ENCODE results near the gene SH3TC1.

The SH3TC1 gene

GRCh38 chr4:8267077-8267476 is 68.0 kb downstream of the SH3TC1 start:
- DNase-seq: no peak

DNA sequence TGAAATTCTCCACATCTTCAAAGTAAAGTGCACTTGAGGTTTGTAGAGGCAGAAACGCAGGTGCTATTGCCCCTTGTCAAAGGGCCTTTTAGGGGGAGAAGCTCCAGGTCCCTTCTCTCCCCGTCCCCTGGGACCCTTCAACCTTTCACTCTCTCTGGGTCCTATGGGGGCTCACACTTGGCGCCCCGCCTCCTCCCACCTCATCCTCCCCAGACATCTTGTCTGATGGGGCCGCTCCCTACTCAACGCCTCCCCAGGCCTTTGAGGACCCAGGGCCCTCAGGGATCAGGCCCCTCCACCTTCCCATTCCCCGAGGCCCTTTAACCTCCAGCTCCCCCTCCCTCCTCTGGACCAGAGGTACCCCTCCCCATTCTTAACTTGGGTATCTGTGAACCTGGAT is 69.1 kb downstream of the SH3TC1 start:
- no peak for DNase-seq

DNA sequence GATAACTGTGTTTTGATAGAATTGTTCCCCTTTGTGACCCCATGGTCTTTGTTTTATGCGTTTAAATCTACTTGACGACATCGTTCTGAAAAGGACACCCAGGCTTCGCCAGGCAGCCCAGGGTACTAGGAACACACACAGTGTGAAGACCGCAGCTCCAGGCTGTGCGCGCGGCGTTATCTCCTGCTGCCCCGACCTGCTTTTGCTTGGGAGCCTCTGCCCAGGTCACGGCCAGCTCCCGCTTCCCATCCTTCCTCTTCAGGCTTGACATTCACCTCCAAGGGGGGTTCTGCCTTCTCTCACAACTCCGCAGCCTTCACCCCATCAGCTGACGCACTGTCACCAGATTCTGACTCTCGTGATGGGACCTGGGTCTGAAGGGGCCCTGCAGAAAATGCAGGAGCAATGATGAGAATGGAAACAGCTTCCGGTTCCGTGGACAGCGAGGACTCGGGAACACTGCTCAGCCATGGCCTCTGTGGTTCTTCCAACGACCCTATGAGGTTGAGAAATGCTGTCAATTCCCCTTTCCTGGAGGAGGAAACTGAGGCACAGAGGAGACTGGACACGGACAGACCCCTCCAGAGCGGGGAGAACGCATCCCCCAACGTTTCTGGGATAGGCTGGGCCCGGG is 69.9 kb downstream of the SH3TC1 start:
- no peak for DNase-seq

DNA sequence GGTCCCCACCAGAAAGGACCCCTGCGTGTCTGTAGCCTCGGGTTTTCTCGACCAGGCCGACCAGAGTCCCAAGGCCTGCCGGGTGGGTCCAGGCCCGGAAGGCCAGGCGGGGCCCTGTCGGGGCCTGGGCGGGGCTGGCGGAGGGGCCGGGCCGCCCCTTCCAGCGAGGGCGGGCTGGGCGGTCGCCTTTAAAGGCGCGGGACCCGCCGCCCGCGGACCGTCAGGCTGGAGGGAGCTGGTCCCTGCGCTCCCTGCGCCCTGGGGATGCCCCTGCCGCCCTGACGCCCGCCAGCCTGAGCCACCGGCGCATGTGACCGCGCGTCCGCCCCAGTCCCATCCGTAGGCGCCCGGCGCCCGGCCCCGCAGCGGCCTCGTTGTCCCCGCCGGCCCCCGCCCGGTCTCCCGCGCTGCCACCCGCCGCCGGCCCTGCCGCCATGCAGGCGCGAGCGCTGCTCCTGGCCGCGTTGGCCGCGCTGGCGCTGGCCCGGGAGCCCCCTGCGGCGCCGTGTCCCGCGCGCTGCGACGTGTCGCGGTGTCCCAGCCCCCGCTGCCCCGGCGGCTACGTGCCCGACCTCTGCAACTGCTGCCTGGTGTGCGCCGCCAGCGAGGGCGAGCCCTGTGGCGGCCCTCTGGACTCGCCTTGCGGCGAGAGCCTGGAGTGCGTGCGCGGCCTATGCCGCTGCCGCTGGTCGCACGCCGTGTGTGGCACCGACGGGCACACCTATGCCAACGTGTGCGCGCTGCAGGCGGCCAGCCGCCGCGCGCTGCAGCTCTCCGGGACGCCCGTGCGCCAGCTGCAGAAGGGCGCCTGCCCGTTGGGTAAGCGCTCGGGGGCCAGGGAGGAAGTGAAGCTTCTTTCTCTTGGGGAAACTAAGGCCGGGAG is 70.7 kb downstream of the SH3TC1 start, which contains the start of gene HTRA3:
Gene HTRA3 (plus strand): TSS at position 220 of the 883 bp plus-strand sequence. CDS start 215 bp downstream, at position 435.
- no peak for DNase-seq

GRCh38 chr4:8270418-8270771 is 71.3 kb downstream of the SH3TC1 start:
- DNase-seq: no peak

DNA sequence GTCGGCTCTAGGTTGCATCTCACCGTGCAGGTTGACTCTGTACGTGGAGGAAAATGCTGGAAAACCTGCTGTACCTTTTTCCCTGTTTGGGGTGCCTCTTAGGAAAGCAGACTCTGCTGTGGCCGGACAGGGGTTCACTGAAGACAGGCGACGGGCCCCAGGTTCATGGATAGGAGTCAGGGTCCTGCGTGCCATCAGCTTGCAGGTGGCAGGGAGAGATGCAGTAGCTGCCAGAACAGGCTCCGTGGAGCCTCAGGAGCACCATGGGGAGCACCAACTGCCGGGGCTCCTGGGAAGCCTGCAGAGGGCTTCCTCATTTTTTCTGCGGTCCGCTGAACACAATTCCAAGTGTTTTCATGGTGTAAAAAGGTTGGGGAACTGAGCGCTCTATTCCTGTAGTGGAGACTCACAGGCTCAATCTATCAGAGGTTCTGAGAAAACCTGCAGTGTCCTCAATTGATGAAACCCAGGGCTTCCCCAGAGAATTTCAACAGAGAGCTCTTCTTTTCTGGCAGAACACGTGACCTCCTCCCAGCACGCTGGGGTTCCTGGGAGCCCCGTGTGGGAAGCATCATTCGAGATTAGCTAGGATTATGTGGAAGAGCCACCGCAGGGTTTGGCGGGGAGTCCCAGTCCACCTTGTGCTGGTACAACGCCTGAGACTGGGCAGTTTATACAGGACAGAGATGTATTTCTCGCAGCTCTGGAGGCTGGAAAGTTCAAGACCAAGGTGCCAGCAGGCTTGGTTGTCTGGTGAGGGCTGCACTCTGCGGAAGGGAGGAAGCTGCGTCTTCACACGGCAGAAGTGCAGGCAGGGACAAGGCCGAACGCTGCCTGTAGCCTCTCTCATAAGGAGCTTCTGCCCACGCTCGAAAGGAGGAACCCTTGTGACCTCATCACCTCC is 72.1 kb downstream of the SH3TC1 start:
- DNase-seq: no peak

- DNase-seq: no peak
These were observed 72.7 kb downstream of the SH3TC1 start for GRCh38 chr4:8271821-8272220.

DNA sequence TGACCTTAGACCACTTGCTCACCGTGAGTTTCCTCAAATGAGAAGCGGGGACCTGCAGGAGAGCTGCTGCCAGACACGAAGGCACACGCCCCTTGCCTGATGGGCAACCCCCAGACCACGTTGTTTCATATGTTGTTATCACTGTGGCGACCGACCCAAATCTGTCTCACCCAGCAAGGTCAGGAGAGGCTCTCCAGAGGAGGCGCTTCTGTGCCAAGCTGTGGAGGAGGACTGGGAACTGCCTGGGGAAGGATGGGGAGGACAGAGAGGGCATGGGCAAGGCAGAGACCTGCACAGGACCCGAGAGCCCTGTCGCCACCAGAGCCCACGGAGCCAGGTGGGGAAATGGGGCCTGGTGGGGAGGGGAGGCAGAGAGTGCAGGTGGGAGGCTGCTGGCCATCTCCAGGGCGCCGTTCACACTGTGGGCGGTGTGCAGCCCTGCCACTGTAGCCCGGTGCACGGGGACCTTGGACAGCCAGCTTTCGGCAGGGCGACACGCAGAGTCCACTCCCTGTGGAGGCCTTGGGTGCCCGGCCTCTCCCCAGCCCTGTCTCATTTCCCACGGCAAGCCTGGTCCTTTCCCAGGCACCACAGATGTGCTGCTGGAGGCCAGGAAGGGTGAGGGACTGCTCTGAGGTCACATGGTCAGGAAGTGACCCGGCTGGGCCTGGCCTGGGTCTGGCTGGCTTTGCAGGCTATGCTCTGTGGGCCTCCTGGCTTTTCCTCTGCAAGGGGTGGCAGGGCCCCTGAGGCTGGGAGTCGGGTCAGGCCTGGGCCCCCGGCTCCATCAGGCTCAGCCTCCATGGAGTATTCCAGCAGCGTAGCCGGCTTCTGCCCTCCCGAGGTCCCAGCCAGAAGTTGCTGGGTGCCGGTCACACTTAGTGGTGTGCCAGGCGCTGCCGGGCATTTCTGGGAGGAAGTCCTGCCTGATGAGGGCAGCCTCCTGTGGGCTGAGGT is 73.7 kb downstream of the SH3TC1 start:
- no peak for DNase-seq

GRCh38 chr4:8273450-8273849 is 74.4 kb downstream of the SH3TC1 start:
- no peak for DNase-seq

DNA sequence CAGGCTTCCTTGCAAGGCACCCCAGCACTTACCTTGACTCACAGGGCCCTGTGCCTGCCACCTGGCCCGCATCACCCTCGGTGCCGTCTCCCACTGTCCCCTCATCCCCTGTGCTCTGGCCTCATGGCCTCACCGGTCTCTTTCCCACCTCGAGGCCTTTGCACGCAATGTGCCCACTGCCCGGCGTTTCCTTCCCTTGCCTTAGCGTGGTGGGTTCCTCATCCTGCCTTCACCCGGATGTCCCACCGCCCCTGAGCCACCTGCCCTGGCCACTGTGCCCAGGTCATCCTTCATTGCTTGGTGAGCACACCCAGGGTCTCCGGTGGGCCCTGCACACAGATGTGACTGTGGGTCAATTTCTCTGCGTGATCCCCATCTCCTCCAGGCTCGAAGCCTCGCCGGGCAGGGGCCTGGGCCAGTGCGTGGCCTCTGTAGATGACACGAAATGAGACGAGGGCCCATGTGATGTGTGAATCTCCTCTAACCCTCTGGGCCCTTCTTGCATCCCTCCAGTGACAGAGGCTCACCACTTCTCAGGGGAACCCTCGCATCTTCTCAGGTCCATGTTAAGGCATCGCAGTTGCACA is 75.1 kb downstream of the SH3TC1 start:
- DNase-seq: no peak

DNA sequence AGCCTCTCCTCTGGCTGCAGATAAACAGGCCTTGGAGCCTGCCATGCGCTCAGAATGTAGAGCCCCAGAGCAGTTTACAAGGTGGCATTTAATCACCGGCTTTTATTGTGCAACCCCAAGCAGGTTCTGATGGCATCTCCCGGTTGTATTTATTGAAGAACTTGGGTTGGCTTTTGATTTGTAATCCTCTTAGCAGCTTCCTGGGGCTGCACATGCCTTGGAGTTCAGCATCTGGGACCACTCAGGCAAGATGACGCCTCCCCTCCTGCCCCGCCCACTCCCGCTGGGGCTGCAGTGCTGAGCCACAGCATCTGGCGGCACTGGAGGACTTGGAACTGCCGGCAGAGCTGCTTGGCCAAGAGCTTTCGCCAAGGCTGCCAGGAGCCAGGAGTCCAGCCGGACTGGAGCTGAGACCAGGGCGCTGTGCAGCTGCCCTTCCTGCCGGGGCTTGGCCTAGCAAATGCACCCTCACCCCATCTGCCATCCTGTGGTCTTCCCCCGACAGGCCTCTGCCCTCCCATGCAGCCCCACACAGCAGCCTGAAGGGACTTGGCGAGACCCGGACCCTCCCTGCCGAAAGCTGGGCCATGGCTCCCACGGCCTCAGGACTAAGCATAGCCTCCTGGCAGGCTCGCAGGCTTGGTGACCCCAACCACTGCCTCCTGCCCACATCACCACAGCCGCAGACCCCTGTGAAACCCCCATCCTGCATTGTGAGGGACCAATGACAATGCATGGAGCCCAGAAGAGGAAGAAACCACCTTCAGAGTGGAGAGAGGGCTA is 75.9 kb downstream of the SH3TC1 start:
- DNase-seq: no peak

GRCh38 chr4:8275548-8275910 is 76.4 kb downstream of the SH3TC1 start:
- no peak for DNase-seq

GRCh38 chr4:8276358-8277240 is 77.5 kb downstream of the SH3TC1 start:
- no peak for DNase-seq

DNA sequence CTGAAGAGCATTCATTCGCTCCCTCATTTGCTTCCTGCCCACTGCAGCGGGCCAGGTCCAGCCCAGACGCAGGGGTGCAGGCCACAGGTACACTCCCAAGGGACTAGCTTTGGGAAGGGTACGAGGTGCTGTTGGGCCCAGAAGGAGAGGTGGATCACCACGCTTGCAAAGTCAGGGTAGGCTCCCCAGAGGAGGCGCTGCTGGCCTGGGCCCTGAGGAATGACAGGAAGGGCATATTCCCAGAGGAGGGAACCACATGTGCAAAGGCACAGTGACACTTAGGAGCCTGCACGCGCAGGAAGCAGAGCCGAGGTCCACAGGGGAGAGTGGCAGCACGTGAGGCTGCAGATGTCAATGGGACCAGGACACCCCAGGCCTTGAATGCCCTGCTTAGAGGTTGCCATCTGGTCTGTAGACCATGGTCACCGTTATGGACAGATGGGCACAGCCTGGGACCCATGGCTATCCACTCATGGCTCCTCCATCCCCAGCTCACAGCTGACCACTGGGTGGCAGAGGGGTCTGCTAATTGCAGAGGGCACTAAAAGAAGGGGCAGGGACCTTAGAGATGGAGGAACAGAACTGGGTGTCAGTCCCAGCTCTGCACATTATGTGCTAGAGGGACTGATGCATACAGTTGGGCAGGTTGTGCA is 78.4 kb downstream of the SH3TC1 start:
- no peak for DNase-seq

- DNase-seq: no peak
These were observed 78.9 kb downstream of the SH3TC1 start for GRCh38 chr4:8278009-8278395.

- no peak for DNase-seq
These were observed 79.6 kb downstream of the SH3TC1 start for GRCh38 chr4:8278421-8279287.

DNA sequence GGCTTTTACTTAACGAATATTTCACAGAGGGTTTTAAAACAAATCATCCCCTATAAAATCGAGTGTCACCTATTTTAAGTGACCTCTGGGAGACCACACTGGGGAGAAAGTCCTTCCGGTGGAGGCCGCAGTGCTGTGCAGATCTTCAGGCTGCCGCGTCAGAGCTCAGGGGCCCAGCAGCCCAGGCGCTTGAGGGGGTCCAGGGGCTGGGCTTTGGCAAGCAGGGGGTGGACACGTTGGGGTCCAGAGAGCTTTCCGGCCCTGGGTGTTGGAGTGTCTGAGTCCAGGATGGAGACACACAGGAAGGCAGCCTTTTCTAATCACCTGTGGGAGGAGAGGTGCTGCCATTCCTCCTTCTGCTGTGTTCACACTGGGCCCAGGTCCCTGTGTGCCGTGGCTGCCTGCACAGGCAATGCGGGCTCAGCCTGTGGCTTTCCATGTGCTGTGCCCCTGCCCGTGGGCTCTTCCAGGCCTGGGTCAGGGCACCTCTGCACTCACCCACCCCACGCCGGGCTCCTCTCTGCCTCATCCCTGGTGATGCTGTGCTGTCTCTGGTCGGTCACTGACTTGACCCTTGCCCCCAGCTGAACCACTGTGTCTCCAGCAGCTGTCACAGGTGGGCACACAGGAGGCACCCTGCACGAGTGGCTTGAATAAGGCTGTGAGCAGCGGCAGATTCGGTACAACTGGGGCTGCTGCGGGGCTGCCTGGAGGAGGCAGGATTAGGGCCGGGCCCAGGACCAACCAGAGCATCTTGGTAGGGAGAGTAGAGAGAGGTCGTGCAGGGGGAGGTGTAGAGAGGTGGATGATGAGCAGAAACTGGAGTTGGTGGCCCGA is 80.4 kb downstream of the SH3TC1 start:
- no peak for DNase-seq
